ENCODE data around the gene FOXP1. TPM values are rescaled to one million over a fixed set of nuclear protein-coding genes. Genes with fewer than 3 reads are reported as not detected.

The FOXP1 gene
- total and polyA plus RNA-seq, 9 of the 15 experiments (the other 6 are each of a cell fraction or from before 2014, with no cell fraction given), result 7.7 to 34.5 (median 13.7) TPM

DNA sequence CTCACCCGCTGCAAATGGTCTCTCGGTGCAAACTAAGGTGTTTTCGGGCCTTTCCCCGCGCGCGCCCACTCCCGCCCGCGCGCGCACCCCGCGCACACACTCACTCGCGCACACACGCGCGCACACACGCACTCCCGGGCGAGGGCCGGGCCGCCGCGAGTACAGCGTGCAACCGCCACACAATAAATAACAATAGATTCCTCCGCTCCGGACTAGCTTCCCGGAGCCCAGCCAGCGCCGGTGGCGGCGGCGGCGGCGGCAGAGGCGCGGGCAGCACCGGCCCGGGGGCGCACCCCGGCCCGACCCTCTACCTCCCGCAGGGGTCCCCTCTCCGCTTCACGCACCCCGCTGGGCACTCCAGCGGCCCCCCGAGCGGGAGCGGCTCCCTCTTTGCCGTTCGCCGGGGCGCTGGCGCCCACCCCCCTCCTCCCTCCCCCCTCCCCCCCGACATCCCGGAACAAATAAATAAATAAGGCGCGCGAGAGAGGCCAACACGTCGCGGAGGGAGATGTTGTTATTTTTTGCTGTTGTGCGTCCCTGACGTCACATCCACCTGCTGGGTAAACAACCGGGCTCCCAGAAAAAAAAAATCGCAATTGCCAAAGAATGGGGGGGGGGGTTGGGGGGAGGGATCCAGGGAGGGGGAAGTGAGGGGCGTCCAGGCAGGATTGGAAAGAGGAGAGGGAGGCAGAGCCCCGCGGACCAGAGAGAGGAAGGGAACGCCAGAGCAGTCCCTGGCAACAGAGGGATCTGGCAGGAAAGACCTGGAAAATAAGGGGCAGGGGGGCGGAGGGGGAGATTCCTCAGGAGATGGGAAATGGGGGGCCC, at the start of gene FOXP1 (continued):
- TF ChIP-seq SREBF1 (IDR thresholded peaks at IDR 0.05; ENCODE audit: borderline replicate concordance, low read depth, low read length), result no peak
- TF ChIP-seq TBP (optimal IDR thresholded peaks at IDR 0.05; ENCODE audit: low read depth, low read length), result peak; percentile 52
- TF ChIP-seq HMGN3 (IDR thresholded peaks at IDR 0.05; ENCODE audit: borderline replicate concordance, extremely low read depth, insufficient read length, low read depth, low read length), result peak; percentile 23
- peak; percentile 24; the same call in 1 of the 2 replicates for TF ChIP-seq FOXJ2 (tag; IDR thresholded peaks at IDR 0.05)

DNA sequence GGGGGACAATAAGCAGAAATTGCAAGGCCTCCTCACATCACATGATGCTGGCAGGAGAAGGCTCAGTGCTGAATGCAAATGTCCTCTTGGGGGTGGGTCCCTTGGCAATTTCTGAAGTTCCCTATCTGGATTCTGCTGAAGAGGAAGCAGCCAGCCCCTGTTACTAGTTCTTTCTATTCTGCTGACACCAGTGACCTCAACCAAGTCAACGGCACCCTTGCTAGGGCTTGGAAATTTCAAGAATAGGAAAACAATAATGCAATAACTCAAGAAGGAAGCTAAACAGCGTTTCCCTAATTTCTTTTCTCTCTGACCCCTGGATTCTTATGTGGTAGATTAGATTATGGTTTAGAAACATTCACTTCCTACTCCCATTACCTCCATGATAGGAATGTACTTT, 46.2 kb upstream of the FOXP1 start:
- Histone ChIP-seq H3K4me3 (no peak overlapping the region), H3K4me1 (replicated peaks in 1 of 2; ENCODE audit: control insufficient read depth in 2 of 2, insufficient read depth in 2 of 2, low read length in 2 of 2) (no peaks in the 10 kb centered on the region), H3K9ac (ENCODE audit: insufficient read depth in 1 of 2, low read depth in 2 of 2, low read length in 2 of 2) (no peak overlapping the region), H3K27me3 (ENCODE audit: control insufficient read depth in 2 of 2, insufficient read depth in 2 of 2, low read length in 2 of 2) (peaks cover 4 to 9% of the 10 kb centered on the region in 2 experiments; a peak in 4 of 5 replicates), H3K27ac (ENCODE audit: extremely low read depth, low read depth, low read length) (no peak overlapping the region), H3K9me1 (ENCODE audit: control insufficient read depth, insufficient read depth, low read length) (no peaks in the 10 kb centered on the region), H3K36me3 (ENCODE audit: control insufficient read depth, insufficient read depth, low read length) (no peaks in the 10 kb centered on the region), H3K9me3 (replicated peaks; ENCODE audit: control insufficient read depth, insufficient read depth, low read depth, low read length) (no peaks in the 10 kb centered on the region), H3K79me2 (ENCODE audit: control insufficient read depth, insufficient read depth, low read length) (no peaks in the 10 kb centered on the region), H4K20me1 (replicated peaks; ENCODE audit: control insufficient read depth, insufficient read depth, low read length) (no peaks in the 10 kb centered on the region), H2AFZ (ENCODE audit: low read depth, low read length) (no peak overlapping the region), H3K4me2 (ENCODE audit: insufficient read depth, low read length) (no peak overlapping the region)
- 14% methylated on average over 2 of the region's 2 CpGs for WGBS (ENCODE audit: insufficient coverage, low coverage, missing lambda C conversion rate)
- DNase-seq (ENCODE audit: extremely low read depth in 1 of 4, low spot score in 3 of 4) (no peak), ATAC-seq (no peak), FAIRE-seq (no peak)
- in situ Hi-C loops (cut with MboI), result no loop called here
- intact Hi-C loops (cut with micrococcal nuclease), result no loop called here
- ChIA-PET POLR2A (no interaction called here), CTCF (ENCODE audit: low intra/inter-chr PET ratio) (no interaction called here)
- no TSS peak for BruUV-seq (replicated peaks)
- TF ChIP-seq ID3 (CRISPR knock-in tag; IDR thresholded peaks at IDR 0.05), result no peak
- TF ChIP-seq ID3 (tag; IDR thresholded peaks at IDR 0.05), result no peak
- TF ChIP-seq NFIX (CRISPR knock-in tag; IDR thresholded peaks at IDR 0.05; ENCODE audit: low read depth), result no peak
- no peak for TF ChIP-seq SMAD4 (CRISPR knock-in tag; conservative IDR thresholded peaks at IDR 0.05)
- TF ChIP-seq, protein P1, sequence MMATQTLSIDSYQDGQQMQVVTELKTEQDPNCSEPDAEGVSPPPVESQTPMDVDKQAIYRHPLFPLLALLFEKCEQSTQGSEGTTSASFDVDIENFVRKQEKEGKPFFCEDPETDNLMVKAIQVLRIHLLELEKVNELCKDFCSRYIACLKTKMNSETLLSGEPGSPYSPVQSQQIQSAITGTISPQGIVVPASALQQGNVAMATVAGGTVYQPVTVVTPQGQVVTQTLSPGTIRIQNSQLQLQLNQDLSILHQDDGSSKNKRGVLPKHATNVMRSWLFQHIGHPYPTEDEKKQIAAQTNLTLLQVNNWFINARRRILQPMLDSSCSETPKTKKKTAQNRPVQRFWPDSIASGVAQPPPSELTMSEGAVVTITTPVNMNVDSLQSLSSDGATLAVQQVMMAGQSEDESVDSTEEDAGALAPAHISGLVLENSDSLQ (IDR thresholded peaks at IDR 0.05), result no peak
- no peak for TF ChIP-seq ELK1 (CRISPR knock-in tag; IDR thresholded peaks at IDR 0.05)
- TF ChIP-seq OTX1 (CRISPR knock-in tag; IDR thresholded peaks at IDR 0.05), result no peak
- TF ChIP-seq, protein P2, sequence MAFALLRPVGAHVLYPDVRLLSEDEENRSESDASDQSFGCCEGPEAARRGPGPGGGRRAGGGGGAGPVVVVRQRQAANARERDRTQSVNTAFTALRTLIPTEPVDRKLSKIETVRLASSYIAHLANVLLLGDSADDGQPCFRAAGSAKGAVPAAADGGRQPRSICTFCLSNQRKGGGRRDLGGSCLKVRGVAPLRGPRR (CRISPR knock-in tag; IDR thresholded peaks at IDR 0.05), result no peak
- TF ChIP-seq PTRF (tag; IDR thresholded peaks at IDR 0.05), result no peak
- TF ChIP-seq FOXK2 (conservative IDR thresholded peaks at IDR 0.05 in 1 of 2, IDR thresholded peaks at IDR 0.05 in 1 of 2; ENCODE audit: low read depth in 2 of 2), result no peak
- TF ChIP-seq SIRT6 (IDR thresholded peaks at IDR 0.05; ENCODE audit: low read depth, low read length), result no peak
- TF ChIP-seq ZBTB8A (IDR thresholded peaks at IDR 0.05; ENCODE audit: partially characterized antibody), result no peak
- no peak for TF ChIP-seq FOS (IDR thresholded peaks at IDR 0.05; ENCODE audit: extremely low read depth, insufficient read length)
- TF ChIP-seq HNRNPK (IDR thresholded peaks at IDR 0.05; ENCODE audit: low read depth, low read length, poor library complexity, severe bottlenecking), result no peak
- TF ChIP-seq FOXJ2 (tag; IDR thresholded peaks at IDR 0.05), result no peak
